GM18511 (cell line): Measurements from ENCODE around the gene ESPNL.

Experiments
- ATAC-seq: cut with Tn5 transposase; IDR thresholded peaks from one replicate; pipeline ENCODE4 v1.9.1; 2021; ENCODE audit warnings: mild to moderate bottlenecking, moderate library complexity; ENCODE audit not compliant: unreplicated experiment

The ESPNL gene

GRCh38 chr2:238079874-238080327 is 20.2 kb upstream of the ESPNL start:
- ATAC-seq = no peak

- no peak for ATAC-seq
Observed at GRCh38 chr2:238080518-238080917, 19.6 kb upstream of the ESPNL start.

GRCh38 chr2:238081150-238081549 is 19.0 kb upstream of the ESPNL start:
- no peak for ATAC-seq

- ATAC-seq = no peak
Observed at GRCh38 chr2:238081561-238081960, 18.6 kb upstream of the ESPNL start.

GRCh38 chr2:238082151-238082550 is 18.0 kb upstream of the ESPNL start:
- ATAC-seq = no peak

- ATAC-seq = no peak
Observed at GRCh38 chr2:238082827-238083226, 17.3 kb upstream of the ESPNL start.

- no peak for ATAC-seq
Observed at GRCh38 chr2:238083919-238084318, 16.2 kb upstream of the ESPNL start.

- ATAC-seq = no peak
Observed at GRCh38 chr2:238084761-238085160, 15.4 kb upstream of the ESPNL start.

- ATAC-seq = no peak
Observed at GRCh38 chr2:238085899-238086298, 14.2 kb upstream of the ESPNL start.

- no peak for ATAC-seq
Observed at GRCh38 chr2:238087211-238087610, 12.9 kb upstream of the ESPNL start.

- no peak for ATAC-seq
Observed at GRCh38 chr2:238090887-238091286, 9.3 kb upstream of the ESPNL start.

GRCh38 chr2:238091436-238092060 is 8.6 kb upstream of the ESPNL start:
- ATAC-seq = no peak

- no peak for ATAC-seq
Observed at GRCh38 chr2:238092486-238093035, 7.6 kb upstream of the ESPNL start.

- no peak for ATAC-seq
Observed at GRCh38 chr2:238093181-238094140, 6.7 kb upstream of the ESPNL start.

- ATAC-seq = no peak
Observed at GRCh38 chr2:238094438-238095022, 5.6 kb upstream of the ESPNL start.

- ATAC-seq = no peak
Observed at GRCh38 chr2:238095143-238095542, 5.0 kb upstream of the ESPNL start.

- no peak for ATAC-seq
Observed at GRCh38 chr2:238096311-238097011, 3.7 kb upstream of the ESPNL start.

- no peak for ATAC-seq
Observed at GRCh38 chr2:238097201-238097987, 2.7 kb upstream of the ESPNL start.

GRCh38 chr2:238097988-238098871 is 1.9 kb upstream of the ESPNL start:
- ATAC-seq = peak; percentile 86
